Stimulated activated CD8-positive, alpha-beta memory T cell treated with anti-CD3 and anti-CD28 coated beads, Interleukin-2, amount 100 ng/mL, for 1 hour (primary cell): ENCODE data around the gene GLI3.

ENCODE experiments used
- DNase-seq, 2 donors: peaks; one replicate each; pipeline ENCODE4 v3.0.0-alpha.2; 2020; ENCODE audit warnings: low read depth in 2 of 2

Gene GLI3

DNA sequence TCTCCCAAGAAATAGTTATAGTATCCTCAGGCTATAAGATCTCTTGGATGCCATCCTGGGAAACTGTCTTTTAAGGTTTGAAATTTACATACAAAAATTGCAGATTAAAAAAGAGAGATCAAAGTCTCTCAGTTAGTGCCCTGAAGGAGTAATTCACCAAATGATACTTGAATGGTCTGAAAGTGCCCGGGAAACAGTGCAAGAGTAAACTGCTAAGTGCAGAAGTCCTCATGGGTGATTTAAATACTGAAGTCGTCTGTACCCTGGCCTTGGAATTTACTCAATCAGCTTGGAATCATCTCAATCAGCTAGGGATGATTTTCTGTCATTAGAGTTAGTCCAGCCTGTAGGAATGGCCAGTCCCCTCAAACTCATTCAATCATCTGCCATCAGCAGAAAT, 155.3 kb downstream of the GLI3 start:
- DNase-seq = no peak

DNA sequence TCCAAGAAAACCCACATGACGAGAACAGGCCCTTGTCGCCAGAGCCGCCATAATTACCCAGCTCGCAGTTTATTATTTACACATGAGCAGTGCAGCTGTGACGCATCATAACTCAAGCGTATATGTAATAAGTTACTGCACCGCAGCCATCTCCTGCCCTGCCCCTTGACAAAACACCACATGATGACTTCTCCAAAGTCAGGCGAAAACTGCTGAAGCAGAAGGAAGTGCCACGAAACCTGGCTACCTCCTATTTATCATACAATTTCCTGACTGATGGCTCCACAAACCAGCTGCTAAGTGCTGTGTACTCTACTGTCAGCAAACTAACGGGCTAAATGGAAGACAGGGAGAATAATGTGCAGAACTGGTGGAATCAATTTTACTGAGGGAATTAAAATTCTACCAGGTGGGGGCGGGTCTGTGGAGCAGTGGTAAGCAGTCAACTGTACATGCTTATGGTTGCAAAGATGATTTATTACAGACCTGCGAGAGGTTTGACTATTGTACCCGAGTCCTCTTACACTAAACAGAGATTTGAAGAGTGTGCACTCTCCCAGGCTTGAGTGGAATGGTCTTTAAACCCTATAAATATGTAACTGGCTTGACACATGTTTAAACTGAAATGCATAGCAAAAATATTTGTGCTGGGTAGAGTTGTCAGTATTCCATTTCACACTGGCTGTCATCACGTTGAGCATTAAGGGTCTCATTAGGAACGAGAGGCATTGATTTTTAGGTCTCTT, 156.0 kb downstream of the GLI3 start:
- no peak for DNase-seq

DNA sequence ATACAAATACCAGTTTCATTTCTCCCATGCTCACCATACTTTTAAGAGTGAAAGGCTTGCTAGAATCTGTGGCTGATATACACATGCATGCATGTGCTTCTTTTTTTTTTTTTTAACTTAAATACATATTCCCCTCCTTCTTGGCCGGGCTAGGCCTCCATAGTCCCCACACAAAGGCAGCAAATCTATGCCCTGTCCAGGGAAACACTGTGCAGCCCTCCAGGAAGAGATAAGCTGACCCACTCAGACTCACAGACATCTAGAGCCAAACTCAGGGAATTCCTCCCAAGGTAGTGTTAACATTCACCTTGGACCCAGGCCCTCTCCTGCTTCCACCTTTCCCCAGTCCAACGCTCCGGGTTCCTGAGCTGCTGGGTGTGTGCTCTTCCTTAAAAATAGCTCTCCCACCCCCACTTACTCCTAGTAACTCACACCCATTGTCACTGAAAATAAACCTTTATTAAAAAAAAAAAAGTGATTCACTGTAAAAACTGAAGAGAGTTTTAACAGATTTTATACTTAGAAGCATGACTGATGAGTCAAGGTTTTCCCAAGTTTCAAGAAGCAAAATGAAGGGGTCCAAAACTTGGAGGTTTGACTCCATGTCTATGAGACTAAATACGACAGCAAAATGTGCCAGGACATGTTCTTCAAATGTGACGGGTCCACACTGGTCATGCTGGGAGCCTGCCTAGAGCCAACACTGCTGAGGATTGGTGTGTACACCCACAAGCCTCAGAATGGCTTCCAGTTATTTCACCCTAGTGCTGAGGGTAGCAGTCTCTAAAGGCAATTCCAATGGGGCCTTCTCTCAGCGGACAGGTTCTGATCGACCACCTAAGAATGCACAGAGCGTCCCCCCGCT, 159.5 kb downstream of the GLI3 start:
- DNase-seq = no peak

DNA sequence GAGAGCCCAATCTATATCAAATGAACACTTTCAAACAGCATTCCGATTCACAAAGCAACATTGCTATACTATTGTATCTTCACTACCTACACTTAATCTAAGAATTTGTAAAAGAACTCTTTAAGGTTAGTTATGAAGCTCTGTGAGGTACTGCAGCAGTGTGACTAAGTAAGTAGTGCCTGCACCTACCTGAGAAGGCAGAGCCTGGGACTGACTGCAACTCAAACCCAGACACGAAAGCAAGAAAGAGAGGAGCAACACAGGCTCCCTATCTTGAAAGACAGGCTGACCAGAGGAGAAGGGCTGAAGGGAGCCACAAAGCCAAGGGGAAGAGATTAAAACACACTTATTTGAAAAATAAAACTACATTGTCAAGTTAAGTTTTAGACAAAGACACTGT, 160.1 kb downstream of the GLI3 start:
- DNase-seq = no peak

DNA sequence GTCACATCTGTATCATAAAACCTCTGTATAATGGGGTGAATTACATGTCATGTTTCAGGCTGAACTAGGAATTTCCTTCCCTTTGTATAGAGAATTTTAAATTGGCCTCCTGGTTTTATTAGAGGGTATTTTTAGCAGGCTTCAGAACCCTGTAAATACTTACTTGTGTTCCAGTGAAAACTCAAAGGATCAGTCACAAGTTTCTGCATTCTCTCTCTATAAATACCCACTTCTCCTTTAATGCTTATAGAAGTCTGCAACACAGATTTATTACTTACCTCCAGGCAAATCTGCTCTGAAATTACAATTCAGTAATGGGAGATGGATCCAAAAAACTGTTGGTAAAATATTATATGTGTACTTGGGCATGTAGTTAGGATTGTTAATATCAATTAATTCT, 161.6 kb downstream of the GLI3 start:
- no peak for DNase-seq

- DNase-seq = no peak
These were observed 162.9 kb downstream of the GLI3 start for GRCh38 chr7:42074076-42074475.

- DNase-seq = no peak
These were observed 165.4 kb downstream of the GLI3 start for GRCh38 chr7:42071372-42072261.

GRCh38 chr7:42070068-42070467, 166.9 kb downstream of the GLI3 start:
- no peak for DNase-seq

- DNase-seq = no peak
These were observed 167.4 kb downstream of the GLI3 start for GRCh38 chr7:42069590-42069989.

DNA sequence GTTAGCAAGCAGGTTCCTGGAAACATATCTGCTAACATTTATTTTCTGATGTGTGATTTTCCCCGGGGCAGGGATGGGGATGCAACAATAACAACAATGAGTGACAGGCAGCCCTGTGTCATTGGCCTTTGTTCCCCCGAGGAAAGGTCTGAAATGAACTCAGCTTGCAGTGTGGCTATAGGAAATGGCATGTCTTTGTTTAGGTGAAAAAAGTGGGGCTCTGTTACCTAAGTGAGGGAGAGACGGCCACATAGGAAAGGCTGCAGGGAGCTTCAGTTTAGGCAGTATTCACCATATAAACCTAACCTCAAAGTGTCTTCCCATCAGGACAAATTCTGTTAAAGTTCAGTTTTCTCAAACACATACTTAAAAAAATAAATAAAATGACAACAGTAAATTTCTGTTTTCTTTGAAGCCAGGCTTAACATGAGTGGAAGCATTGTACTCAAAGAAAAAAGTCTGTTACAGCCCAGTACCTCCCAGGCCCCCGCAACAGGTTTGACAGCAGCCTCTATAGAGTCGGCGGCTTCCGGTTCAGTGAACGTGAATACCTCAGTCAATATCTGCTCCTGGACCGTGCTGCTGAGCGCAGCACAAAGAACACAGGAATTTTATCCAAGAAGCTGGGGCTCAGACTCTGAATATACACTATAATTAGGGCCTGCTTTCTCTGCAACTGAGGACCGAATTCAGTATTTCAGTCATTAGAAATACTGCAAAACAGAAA, 168.3 kb downstream of the GLI3 start:
- DNase-seq = no peak

- DNase-seq = no peak
These were observed 171.1 kb downstream of the GLI3 start for GRCh38 chr7:42065942-42066341.

- no peak for DNase-seq
These were observed 172.0 kb downstream of the GLI3 start for GRCh38 chr7:42065015-42065414.

DNA sequence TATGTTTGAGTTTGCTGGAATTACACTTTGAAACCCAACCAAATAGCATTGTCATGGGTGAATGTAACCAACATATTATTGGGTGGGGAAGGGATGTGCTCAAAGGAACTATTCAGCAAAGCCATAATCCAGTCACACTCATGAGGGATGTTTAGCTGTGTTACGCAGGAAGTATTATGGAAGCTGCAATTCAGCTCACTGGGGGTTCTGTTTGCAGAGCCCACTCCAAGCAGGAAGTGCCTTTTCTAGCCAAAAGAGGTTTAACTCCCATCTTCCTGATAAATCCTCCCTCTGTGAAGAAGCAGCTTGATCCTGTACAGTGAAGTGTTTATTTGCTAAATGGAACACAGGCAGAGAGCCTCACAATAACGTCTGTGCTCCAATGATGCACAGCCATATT, 172.5 kb downstream of the GLI3 start:
- DNase-seq = no peak

GRCh38 chr7:42059275-42059674, 177.7 kb downstream of the GLI3 start:
- DNase-seq = no peak

GRCh38 chr7:42057331-42057730, 179.7 kb downstream of the GLI3 start:
- no peak for DNase-seq

DNA sequence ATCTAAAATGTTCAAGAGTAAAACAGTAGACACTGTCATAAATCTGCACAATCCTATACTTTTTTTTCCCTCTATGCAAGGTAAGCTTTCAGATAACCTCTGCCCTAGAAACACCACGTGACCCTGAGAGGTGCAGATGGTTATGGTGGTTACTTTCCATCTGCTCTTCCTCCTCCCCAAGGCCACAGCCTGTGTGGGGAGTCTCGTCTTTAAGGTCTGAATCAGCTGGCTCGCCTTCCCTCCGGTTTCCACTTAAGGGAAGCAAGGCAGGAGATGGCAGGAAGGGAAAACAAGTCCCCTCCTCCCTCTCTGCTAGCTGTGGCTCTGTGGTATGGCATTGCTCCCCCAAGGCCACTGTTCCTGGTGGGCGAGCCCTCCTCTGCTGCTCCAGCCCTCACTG, 181.8 kb downstream of the GLI3 start:
- DNase-seq = no peak

GRCh38 chr7:42053834-42054233, 183.2 kb downstream of the GLI3 start:
- no peak for DNase-seq

DNA sequence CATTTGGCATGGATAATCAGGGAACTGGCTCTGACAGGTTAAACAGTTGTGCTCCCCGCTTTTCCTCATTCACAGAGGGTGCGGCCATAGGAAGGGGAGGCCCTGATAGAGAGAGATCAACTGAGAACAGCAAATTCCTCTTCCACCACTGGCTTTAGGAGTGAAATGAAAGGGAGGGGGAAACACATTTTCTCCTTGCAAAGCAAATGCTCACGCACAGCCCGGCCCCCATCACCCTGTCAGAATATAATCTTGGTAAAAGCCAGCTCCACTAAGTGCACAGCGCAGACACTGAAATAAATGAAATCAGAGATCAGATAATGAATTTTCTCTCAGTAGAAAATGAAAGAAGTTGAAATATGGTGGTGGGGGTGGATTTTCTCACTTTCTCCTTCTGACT, 187.2 kb downstream of the GLI3 start:
- DNase-seq = no peak

DNA sequence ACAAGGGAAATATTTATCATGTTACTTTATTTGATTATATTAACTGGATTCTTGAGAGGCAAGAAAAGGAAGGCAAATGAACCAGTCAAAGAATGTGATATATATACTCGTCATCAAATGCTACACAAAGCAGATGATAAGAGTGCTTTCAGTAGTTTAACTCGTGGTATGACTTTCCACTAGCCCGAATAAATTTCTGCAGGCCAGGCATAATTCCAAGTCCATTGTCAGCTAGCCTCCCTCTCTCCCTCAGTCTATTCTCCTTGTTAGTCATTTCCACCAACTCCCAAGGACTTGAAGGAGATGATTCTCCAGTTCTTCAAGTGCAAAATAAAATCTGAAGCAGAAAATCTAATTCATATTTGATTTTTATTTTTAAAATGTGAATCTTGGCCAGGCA, 190.5 kb downstream of the GLI3 start:
- no peak for DNase-seq

GRCh38 chr7:42045961-42046360, 191.0 kb downstream of the GLI3 start:
- DNase-seq = no peak

- no peak for DNase-seq
These were observed 197.1 kb downstream of the GLI3 start for GRCh38 chr7:42039921-42040320.

- no peak for DNase-seq
These were observed 201.8 kb downstream of the GLI3 start for GRCh38 chr7:42035210-42035609.
